K562 (cell line): ENCODE measurements around the gene LTBP1. TPM values are rescaled to one million over a fixed set of nuclear protein-coding genes. Genes with fewer than 3 reads are reported as not detected.

Source experiments
- BACH1 ChIP-seq: fragments of 200-800 bp; sonication (Bioruptor generic); IDR thresholded peaks from 2 replicates; pipeline ENCODE4 v1.6.1; 2016; ENCODE audit warnings: missing genetic modification characterization, missing compliant biosample characterization
- CEBPB ChIP-seq: fragments of 450-650 bp; IDR thresholded peaks from 2 replicates; pipeline ENCODE4 v1.6.1; 2016; ENCODE audit warnings: missing genetic modification characterization, missing compliant biosample characterization
- EGR1 ChIP-seq: fragments of 450-650 bp; conservative IDR thresholded peaks from 2 replicates; pipeline ENCODE4 v1.6.1; 2017; ENCODE audit warnings: mild to moderate bottlenecking
- FOXJ3 ChIP-seq: sonication (generic); formaldehyde crosslinking; IDR thresholded peaks from 2 replicates; pipeline ENCODE4 v1.4.0; 2020; ENCODE audit warnings: mild to moderate bottlenecking, missing genetic modification reagents
- HDAC6 ChIP-seq: IDR thresholded peaks from 2 replicates; pipeline ENCODE4 v1.6.1; 2012; ENCODE audit warnings: low read depth, mild to moderate bottlenecking, control low read depth, inconsistent platforms, low read length, moderate library complexity
- MAFK ChIP-seq: IDR thresholded peaks from 2 replicates; pipeline ENCODE4 v1.6.1; 2011; ENCODE audit warnings: low read length, improper control_type of control experiment
- NCOR1 ChIP-seq: fragments of 450-650 bp; IDR thresholded peaks from 2 replicates; pipeline ENCODE4 v1.6.1; 2016; ENCODE audit warnings: mild to moderate bottlenecking, moderate library complexity
- PPARD ChIP-seq: fragments of 250-450 bp; sonication (Bioruptor Pico); IDR thresholded peaks from 2 replicates; pipeline ENCODE4 v1.8.0; 2022; ENCODE audit warnings: inconsistent platforms, mild to moderate bottlenecking, moderate library complexity
- RFX5 ChIP-seq: IDR thresholded peaks from 2 replicates; pipeline ENCODE4 v1.6.1; 2011; ENCODE audit warnings: low read depth, mild to moderate bottlenecking, improper control_type of control experiment, low read length
- RNF2 ChIP-seq: sonication (generic); IDR thresholded peaks from 2 replicates; pipeline ENCODE4 v1.6.1; 2016
- SP1 ChIP-seq: sonication (generic); formaldehyde crosslinking; IDR thresholded peaks from 2 replicates; pipeline ENCODE4 v1.8.1; 2022; ENCODE audit warnings: mild to moderate bottlenecking, missing genetic modification reagents
- SPI1 ChIP-seq: IDR thresholded peaks from 2 replicates; pipeline ENCODE4 v1.6.1; 2011; ENCODE audit warnings: low read depth, low read length, control low read depth, borderline replicate concordance
- SRF ChIP-seq, 2 experiments: fragments of 250-450, 450-650 bp in 1 of 2; sonication (Bioruptor Pico) in 1 of 2; sonication (generic) in 1 of 2; formaldehyde crosslinking; IDR thresholded peaks; 2 replicates each; pipeline versions ENCODE4 v1.5.0 to v1.5.1; 2020 to 2022; ENCODE audit warnings: mild to moderate bottlenecking in 1 of 2, missing genetic modification reagents in 1 of 2
- TFAP4 ChIP-seq: sonication (generic); formaldehyde crosslinking; IDR thresholded peaks from 2 replicates; pipeline ENCODE4 v1.8.0; 2022; ENCODE audit warnings: missing genetic modification reagents, mild to moderate bottlenecking, moderate library complexity, borderline replicate concordance
- ZNF785 ChIP-seq: fragments of 250-450 bp; sonication (Bioruptor Pico); IDR thresholded peaks from 2 replicates; pipeline ENCODE4 v1.4.0; 2020; ENCODE audit warnings: mild to moderate bottlenecking
- polyA plus RNA-seq, 8 experiments: library from polyadenylated mRNA; depleted of rRNA in 4 of 8; stranded (reverse) in 5 of 8; unstranded in 3 of 8; fragments of >200 nt; fragmentation: Nextera tagmentation in 2 of 8; fragmentation: Illumina TruSeq in 1 of 8; extraction: Ambion mirVana in 2 of 8; extraction: Trizol in 1 of 8; gene quantifications; 2 replicates each; pipeline versions ENCODE4 v1.2.1 to v1.2.3, GENCODE V29; 2011 to 2014; ENCODE audit warnings: inconsistent platforms in 1 of 8, missing spikeins in 1 of 8
- total RNA-seq, 7 experiments: library from RNA; depleted of rRNA in 6 of 7; stranded (reverse); fragments of >200 nt in 6 of 7; fragmentation: Illumina TruSeq in 2 of 7; extraction: Trizol in 2 of 7; gene quantifications; 2 replicates each; pipeline versions ENCODE4 v1.2.1 to v1.2.3, GENCODE V29; 2011 to 2021; ENCODE audit warnings: low replicate concordance in 1 of 7
- TF ChIP-seq, protein P1 (sequence below), 3 experiments: fragments of 200-800 bp in 1 of 3; fragments of 250-450 bp in 1 of 3; fragments of 450-650 bp in 1 of 3; sonication (Bioruptor Pico) in 1 of 3; sonication (Bioruptor generic) in 1 of 3; formaldehyde crosslinking in 1 of 3; IDR thresholded peaks; 2 replicates each; pipeline versions ENCODE4 v1.6.1 to v1.8.0; 2016 to 2022; ENCODE audit warnings: mild to moderate bottlenecking in 2 of 3, missing genetic modification characterization in 2 of 3, missing compliant biosample characterization in 1 of 3, moderate library complexity in 1 of 3
- TF ChIP-seq, protein P2 (sequence below): fragments of 450-650 bp; formaldehyde crosslinking; IDR thresholded peaks from 2 replicates; pipeline ENCODE4 v1.4.0; 2020; ENCODE audit warnings: mild to moderate bottlenecking, moderate library complexity
- TF ChIP-seq, protein P3 (sequence below): fragments of 250-450 bp; sonication (Bioruptor Pico); IDR thresholded peaks from 2 replicates; pipeline ENCODE4 v1.5.0; 2021; ENCODE audit warnings: mild to moderate bottlenecking, moderate library complexity
- TF ChIP-seq, protein P4 (sequence below): fragments of 250-450 bp; sonication (Bioruptor Pico); IDR thresholded peaks from 2 replicates; pipeline ENCODE4 v1.5.0; 2021

The LTBP1 gene
- total and polyA plus RNA-seq, 9 of the 15 experiments (the other 6 are each of a cell fraction or from before 2014, with no cell fraction given) = 3.6 to 16.4 (median 8.5) TPM

DNA sequence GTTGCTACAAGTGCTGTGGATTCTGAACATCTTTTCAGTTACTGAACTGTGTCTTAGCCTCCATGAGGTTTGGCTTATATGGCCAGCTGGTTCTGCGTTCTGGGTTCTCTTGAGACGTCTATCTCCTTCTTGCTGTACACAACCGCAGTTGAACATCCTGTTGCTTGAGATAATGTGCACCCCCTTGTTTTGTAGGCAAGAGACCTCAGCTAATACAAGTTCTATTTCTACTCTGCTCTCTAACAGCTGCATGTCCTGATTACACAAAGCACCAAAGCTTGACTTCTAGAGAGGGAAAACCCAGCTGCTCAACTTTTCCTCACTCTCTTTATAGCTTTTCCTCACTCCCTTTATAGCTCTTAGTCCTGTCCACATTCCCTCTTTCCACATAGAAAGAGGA lies 176.0 kb downstream of the LTBP1 start (continued):
- TF ChIP-seq, protein P1, sequence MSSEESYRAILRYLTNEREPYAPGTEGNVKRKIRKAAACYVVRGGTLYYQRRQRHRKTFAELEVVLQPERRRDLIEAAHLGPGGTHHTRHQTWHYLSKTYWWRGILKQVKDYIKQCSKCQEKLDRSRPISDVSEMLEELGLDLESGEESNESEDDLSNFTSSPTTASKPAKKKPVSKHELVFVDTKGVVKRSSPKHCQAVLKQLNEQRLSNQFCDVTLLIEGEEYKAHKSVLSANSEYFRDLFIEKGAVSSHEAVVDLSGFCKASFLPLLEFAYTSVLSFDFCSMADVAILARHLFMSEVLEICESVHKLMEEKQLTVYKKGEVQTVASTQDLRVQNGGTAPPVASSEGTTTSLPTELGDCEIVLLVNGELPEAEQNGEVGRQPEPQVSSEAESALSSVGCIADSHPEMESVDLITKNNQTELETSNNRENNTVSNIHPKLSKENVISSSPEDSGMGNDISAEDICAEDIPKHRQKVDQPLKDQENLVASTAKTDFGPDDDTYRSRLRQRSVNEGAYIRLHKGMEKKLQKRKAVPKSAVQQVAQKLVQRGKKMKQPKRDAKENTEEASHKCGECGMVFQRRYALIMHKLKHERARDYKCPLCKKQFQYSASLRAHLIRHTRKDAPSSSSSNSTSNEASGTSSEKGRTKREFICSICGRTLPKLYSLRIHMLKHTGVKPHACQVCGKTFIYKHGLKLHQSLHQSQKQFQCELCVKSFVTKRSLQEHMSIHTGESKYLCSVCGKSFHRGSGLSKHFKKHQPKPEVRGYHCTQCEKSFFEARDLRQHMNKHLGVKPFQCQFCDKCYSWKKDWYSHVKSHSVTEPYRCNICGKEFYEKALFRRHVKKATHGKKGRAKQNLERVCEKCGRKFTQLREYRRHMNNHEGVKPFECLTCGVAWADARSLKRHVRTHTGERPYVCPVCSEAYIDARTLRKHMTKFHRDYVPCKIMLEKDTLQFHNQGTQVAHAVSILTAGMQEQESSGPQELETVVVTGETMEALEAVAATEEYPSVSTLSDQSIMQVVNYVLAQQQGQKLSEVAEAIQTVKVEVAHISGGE (CRISPR knock-in tag; IDR thresholded peaks at IDR 0.05) = no peak; a peak in 1 of 6 replicates
- TF ChIP-seq NCOR1 = peak; percentile 85
- no peak for TF ChIP-seq RFX5
- no peak for TF ChIP-seq FOXJ3
- TF ChIP-seq EGR1 = no peak; the same call in 1 of the 2 replicates
- TF ChIP-seq, protein P2, sequence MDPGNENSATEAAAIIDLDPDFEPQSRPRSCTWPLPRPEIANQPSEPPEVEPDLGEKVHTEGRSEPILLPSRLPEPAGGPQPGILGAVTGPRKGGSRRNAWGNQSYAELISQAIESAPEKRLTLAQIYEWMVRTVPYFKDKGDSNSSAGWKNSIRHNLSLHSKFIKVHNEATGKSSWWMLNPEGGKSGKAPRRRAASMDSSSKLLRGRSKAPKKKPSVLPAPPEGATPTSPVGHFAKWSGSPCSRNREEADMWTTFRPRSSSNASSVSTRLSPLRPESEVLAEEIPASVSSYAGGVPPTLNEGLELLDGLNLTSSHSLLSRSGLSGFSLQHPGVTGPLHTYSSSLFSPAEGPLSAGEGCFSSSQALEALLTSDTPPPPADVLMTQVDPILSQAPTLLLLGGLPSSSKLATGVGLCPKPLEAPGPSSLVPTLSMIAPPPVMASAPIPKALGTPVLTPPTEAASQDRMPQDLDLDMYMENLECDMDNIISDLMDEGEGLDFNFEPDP (CRISPR knock-in tag) = no peak
- TF ChIP-seq ZNF785 (CRISPR knock-in tag) = no peak
- TF ChIP-seq, protein P3, sequence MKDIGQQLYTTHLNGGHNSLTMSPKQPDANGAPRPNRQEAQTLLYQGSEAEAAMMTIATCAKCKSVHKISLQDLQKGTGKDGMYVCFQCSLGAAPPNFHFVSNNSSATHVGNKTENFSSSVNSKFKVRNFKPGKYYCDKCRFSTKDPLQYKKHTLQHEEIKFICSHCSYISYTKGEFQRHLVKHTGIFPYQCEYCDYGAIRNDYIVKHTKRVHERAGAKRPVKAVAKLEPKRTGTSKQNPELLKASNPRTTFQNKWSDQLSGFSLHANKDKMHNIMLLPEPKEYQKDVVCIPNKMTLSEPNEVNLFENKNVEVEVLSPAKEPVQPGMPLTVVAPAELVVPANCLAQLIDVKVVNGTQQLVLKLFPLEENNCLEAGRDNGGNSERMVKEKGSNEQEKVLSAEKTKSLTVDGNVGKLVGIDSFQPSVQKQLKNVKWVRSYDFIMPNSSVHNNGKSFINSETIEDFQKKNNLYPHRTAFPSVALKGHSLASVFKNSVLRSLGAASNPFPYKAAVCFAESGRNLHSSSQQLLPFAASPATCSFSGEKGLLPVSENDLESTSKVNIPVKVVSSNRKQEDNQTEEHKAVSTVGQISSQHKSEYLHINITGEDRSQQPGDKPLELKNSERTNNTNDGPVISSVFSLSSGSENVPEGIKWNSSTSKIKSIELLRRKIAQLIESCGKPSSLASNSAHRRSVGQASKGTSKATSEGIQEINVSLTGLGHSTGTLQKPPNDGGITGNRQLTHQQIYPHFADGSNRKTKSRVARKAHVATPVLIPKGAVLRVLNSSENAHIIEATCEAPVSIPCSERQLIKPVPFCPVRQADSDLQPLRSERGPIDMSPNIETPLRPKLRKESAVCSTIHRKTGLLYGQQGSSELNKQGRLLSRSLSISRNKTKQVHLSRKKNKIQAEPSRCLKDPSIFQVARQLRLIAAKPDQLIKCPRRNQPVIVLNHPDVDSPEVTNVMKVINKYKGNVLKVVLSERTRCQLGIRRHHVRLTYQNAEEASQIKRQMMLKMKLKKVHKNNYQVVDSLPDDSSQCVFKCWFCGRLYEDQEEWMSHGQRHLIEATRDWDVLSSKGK (CRISPR knock-in tag) = no peak
- 0 out of 4 replicates have a peak, but pooled peaks of 1 of the 2 experiments have one; percentile 27 for TF ChIP-seq SRF (CRISPR knock-in tag; IDR thresholded peaks at IDR 0.05)
- TF ChIP-seq BACH1 (tag) = no peak
- TF ChIP-seq SP1 (CRISPR knock-in tag) = no peak
- TF ChIP-seq TFAP4 (CRISPR knock-in tag) = peak; percentile 69
- TF ChIP-seq RNF2 = no peak
- no peak for TF ChIP-seq SPI1
- TF ChIP-seq CEBPB (tag) = no peak
- no peak for TF ChIP-seq MAFK
- TF ChIP-seq HDAC6 = no peak
- TF ChIP-seq, protein P4, sequence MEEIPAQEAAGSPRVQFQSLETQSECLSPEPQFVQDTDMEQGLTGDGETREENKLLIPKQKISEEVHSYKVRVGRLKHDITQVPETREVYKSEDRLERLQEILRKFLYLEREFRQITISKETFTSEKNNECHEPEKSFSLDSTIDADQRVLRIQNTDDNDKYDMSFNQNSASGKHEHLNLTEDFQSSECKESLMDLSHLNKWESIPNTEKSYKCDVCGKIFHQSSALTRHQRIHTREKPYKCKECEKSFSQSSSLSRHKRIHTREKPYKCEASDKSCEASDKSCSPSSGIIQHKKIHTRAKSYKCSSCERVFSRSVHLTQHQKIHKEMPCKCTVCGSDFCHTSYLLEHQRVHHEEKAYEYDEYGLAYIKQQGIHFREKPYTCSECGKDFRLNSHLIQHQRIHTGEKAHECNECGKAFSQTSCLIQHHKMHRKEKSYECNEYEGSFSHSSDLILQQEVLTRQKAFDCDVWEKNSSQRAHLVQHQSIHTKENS (CRISPR knock-in tag) = no peak
- TF ChIP-seq PPARD = no peak
